ENCODE data around the gene PNPLA5.

DNA sequence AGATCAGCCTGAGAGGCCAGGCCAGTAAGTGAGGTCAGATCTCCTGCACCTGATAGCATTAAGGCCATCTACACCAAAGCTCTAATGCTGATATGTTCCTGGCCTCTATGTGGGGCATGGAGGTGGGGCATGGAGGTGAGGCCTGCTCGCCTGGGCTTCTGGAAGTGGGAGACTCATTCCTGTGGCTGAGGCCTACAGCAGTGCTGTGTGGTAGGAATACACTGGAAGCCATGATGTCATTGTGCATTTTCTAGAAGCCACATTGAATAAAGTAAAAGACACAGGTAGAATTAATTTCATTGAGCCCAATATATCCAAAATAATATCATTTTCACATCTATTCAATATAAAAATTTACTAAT is 34.5 kb upstream of the PNPLA5 start:
- TF ChIP-seq, protein P1, sequence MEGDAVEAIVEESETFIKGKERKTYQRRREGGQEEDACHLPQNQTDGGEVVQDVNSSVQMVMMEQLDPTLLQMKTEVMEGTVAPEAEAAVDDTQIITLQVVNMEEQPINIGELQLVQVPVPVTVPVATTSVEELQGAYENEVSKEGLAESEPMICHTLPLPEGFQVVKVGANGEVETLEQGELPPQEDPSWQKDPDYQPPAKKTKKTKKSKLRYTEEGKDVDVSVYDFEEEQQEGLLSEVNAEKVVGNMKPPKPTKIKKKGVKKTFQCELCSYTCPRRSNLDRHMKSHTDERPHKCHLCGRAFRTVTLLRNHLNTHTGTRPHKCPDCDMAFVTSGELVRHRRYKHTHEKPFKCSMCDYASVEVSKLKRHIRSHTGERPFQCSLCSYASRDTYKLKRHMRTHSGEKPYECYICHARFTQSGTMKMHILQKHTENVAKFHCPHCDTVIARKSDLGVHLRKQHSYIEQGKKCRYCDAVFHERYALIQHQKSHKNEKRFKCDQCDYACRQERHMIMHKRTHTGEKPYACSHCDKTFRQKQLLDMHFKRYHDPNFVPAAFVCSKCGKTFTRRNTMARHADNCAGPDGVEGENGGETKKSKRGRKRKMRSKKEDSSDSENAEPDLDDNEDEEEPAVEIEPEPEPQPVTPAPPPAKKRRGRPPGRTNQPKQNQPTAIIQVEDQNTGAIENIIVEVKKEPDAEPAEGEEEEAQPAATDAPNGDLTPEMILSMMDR (conservative IDR thresholded peaks at IDR 0.05 in 1 of 2, IDR thresholded peaks at IDR 0.05 in 1 of 2; ENCODE audit: low read depth in 1 of 2, low read length in 2 of 2), result no peak
- no peak for TF ChIP-seq EZH2 (IDR thresholded peaks at IDR 0.05; ENCODE audit: low read length, missing control alignments)

Data from fibroblast of lung (primary cell).